T-helper 2 cell (primary cell): ENCODE measurements around the gene ACAP2.

Source experiments
- DNase-seq, 5 experiments: peaks; one replicate each; pipeline versions ENCODE4 v3.0.0 to v3.0.0-alpha.2; 2012 to 2022

Gene ACAP2

DNA sequence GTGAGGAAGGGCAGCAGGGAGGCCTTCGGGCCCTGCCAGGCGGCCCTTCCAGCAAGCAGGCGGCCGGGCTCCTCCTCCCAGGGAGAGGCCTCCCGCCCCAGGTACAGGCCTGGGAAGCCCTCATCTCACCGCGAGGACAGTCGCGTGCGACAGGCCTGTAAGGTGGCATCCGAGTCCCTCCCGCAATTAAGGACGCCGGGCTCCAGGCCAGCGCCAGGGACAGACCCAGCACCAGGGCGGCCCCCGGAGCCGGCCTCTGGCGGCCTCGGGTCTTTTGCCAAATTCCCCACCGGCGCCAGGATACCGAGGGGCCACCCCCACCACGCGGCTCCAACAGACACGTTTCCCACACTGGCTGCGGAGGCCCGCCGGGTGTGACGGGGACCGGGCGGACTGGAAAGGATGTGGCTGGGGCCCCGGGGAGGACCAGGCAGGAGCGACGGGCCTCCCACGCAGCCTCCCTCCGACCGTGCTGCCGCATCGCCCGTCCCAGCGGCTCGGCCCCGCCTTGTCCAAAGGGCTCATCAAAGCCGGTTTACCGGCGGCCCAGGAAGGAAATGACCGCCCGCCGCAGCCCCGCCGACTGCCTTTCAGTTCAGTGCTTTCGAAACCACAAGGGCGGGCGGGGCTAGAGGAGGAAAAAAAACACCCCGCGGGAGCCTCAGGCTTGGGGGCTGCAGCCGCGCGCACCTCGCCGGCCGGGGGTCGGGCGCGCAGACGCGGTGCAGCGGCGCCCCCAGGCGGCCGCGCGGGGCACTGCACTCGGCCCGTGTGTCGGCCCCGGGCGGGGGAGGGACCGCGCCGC is 183.1 kb downstream of the ACAP2 start:
- DNase-seq: peak; percentile 79 to 97 (median 86)

- peak in 1 of 5 experiments; percentile 34 for DNase-seq
These were observed 183.7 kb downstream of the ACAP2 start for GRCh38 chr3:195259154-195259474.

DNA sequence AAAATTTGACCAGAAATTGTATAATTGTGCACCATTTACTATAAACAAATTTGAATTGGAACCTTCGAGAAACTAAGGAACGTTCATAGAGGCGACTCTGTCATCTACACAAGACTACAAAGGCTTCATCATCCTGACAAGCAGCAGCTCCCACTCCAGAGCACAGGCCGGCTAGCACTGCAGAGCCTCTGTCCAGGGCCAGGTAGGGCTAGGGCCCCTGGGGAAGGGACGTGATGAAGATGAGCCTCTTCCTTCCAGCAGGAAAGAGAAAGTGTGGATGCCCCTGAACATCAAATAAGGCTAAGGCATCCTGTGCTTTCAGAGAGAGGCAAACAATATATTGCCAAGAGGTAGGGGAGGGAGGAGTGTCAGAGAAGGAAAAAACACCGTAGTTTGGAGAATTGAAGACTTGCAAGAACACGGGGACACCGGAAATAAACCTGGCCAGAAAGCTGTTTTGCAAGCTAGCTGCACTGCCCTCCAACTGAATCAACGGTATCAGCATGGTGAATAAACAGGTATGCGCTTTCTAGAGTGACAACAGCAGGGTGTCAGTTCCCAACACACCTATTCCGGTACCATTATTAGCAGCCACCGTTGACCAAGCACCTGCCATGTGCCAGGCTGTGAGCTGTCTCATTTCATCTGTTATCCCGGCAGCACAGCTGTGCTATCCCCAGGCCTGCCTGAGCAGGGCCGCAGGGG is 184.2 kb downstream of the ACAP2 start:
- peak in 1 of 5 experiments; percentile 35 for DNase-seq

DNA sequence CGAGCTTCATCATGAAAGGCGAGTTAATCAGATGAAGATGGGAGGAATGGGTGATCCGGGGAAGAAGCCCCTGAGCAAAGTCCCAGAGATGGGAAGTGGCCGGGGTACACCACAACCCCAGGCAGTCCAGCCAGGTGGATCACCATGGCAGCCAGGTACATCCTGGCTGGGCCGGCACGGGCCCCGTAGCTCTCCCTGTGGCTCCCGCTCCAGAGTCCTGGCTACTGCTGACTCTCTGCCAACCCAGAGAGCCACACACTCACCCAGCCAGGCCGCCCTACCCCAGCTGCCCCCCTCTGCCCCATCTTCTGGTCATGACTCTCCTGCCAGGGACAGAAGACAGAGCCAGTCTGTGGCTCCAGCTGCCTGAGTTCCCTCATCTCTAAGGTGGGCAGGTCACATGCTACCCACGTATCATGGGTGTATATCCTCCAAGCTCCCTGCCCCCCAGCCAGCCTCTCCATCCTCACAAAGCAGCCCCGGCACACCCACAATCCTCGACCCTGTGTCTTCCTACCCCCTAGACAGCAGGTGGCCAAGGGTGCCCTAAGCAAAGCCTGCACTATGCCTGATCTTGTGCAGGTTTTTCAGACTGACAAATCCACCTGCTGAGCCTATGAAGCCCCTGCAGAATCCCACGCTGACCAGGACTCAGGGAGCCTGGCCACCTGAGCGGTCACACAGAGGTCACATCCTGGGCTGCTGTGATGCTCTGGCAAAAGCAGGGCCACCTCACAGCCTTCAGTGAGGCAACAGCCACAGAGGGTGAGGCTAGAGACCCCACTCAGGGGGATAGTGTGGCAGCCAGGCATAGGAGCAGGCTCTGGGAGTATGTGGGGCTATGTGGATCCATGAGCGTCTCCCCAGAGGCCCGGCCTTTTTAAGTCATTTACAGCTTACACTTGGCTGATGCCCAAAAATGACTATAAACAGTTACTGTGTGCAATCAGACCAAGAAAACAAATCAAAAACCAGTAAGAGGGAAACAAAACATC is 185.1 kb downstream of the ACAP2 start:
- no peak for DNase-seq

GRCh38 chr3:195256639-195257453 is 186.0 kb downstream of the ACAP2 start:
- no peak for DNase-seq

DNA sequence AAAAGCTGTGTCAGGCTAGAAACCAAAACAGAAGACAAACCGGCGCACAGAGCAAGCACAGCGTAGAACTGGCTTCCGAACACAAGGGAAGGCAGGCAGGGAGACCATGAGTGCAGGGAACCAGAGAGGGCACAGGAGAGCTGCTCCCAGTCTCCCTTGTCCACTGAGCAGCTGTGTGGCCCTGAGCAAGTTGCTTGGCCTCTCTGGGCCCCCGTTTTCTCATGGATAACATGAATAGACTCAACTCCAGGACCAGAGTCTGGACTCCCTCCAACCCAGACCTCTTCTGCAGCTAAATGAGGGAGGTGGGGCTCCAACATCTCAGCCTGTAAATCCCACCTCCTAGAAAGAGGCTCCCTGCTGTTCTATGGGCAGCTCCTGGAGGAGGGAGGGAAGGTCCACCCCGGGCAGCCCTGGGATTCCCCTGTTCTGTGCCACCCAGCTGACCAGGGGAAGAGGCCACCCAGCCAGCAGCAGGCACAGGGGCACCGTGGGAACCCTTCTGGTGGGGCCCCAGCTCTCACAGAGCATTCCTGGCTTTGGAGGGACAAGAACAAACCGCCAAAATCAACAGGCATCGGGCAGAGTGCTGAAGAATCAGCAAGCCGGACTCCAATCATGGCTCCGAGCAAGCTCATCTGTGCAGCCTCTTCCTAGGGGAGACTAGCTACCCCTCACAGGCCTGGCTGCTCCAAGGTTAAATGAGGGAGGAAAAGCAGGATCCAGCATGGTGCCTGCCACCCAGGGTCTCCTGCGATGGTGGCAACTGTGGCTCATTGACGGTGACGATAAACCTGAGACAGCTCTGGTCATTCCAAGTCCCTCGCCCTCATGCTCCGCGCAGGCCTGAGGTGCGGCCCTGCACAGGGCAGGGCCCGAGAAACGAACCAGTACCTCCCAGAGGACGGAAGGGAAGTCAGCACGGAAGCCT is 187.0 kb downstream of the ACAP2 start:
- DNase-seq: no peak

DNA sequence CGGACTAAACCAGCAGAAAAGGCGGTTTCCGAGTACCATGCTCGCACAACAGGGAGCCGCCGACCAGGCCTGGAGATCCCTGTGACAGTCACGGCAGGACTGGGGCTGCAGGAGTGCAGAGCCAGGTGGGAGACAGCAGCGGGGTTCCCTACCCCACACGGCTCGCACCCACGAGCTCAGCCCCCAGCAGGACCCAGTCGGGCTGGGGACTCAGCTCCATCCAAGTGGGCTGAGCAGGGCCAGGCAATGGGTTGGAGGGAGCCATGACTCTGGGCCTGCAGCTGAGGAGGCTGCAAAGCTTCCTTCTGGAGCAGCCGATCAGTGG is 187.7 kb downstream of the ACAP2 start:
- DNase-seq: no peak

DNA sequence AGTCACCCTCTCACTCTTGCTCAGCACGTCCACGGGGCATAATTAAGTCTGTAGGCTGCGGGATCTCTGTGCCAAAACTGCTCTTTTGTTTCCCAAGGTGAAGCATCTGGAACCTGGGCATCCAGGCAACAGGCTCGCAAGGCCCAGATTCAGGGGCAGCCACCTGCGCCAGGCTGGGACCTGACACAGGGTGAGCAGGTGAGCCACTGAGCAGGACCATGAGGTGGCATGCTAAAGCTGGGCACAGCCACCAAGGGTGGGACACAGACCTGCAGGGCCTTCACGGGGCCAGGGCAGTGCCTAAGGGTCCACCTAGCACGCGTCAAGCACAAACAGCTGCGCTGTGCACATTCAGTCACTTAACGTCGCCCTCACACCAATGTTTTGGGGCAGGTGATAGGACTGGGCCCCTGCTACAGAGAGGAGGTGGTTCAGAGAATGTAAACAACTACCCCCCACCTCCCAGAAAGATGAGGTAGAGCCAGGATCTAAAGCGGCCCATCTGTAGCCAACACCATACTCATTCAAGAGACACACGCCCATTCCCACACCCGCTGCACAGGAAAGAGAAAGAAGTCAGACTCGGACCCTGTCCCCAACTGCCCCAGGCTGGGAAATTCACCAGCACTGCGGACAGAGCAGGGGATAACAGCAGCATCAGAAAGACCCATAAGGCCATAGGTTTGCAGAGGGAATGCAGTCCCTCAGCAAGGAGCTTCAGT is 188.2 kb downstream of the ACAP2 start:
- no peak for DNase-seq

DNA sequence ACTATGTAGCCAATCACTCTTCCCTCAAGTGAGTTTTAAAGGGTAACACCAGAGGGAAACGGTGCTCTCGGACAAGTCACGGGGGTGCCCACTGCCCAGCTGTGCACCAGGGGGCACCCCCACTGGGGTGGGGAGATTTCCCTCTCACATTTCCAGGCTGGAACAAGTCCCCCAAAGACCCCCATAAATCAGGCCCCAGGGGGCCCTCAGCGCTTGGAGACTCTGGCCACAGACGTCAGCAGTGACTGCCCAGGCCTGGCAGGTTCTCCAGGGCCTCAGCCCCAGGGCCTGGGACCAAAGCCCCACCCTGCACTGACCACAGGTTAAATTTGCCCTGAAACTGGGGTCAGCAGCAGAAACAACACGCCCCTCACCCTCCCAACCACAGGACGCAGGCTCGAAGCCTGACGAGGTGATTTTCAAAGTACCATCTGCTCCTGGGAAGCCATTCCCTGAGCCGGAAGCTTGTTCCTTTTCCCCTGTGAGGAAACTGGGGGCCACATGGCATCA is 188.8 kb downstream of the ACAP2 start:
- no peak for DNase-seq

DNA sequence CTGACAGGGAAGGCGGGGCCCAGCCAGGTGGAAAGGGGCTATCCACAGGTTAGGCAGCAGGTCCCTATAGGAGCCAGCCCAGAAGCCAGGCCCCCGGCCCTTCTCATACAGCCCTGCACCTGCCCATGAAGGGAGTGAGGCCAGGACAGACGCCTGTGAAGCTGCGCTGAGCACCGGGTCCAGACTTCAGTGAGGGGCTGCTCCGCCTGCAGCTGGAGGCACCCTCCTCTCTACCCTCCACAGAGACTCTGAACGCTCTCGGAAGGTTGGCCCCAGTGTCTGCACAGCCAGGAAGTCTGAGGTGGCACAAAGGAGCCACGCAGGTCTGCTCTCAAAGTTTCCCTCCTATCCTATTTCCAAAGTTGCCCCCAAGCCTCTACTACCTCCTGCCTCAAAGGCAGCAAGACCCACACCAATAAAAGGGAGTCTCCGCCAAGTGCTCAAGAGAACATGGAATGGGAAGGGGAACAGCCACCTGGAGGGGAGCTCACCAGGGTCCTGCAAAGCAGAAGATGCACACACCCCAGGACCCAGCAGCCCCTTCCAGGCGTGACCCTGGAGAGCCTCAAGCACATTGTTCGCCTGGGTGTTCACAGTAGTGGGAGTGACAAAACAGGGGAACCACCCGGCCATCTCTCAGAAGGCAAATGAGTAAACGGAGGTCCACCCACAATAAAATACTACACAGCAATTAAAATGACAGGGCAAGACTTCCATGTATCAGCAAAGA is 191.3 kb downstream of the ACAP2 start:
- DNase-seq: peak in 1 of 5 experiments; percentile 38

DNA sequence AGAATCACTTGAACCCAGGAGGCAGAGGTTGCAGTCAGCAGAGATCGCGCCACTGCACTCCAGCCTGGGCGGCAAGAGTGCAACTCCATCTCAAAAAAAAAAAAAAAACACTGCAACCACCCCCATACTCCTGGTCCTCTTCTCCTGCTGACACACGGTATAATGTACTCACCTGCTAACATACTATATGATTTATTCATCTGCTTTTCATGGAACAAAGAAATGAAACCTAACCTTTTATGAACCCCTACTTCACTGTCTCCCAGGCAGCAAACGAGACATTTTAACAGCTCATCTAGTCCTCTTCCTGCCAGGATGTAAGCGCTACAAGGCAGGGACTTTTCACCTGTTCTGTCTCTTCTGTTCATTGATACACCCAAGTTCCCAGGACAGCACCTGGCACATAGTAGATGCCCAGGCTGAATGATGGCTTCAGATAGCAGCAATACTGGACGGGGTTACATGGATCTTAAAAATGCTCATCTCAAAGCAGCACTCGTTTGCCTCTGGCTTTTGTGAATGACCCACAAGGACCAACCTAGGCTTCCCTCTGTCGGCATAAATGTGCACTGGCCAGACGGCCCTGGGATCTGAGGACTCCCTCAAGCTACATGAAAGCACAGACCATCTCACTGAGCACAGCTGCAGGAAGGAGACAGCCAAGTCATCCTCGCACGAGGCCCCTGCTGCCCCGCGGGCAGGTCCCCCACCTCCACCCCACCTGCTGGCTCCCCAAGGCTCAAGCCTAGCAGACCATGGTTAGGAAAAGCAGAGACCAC is 192.2 kb downstream of the ACAP2 start:
- DNase-seq: no peak

GRCh38 chr3:195249858-195250464 is 192.9 kb downstream of the ACAP2 start:
- DNase-seq: no peak

DNA sequence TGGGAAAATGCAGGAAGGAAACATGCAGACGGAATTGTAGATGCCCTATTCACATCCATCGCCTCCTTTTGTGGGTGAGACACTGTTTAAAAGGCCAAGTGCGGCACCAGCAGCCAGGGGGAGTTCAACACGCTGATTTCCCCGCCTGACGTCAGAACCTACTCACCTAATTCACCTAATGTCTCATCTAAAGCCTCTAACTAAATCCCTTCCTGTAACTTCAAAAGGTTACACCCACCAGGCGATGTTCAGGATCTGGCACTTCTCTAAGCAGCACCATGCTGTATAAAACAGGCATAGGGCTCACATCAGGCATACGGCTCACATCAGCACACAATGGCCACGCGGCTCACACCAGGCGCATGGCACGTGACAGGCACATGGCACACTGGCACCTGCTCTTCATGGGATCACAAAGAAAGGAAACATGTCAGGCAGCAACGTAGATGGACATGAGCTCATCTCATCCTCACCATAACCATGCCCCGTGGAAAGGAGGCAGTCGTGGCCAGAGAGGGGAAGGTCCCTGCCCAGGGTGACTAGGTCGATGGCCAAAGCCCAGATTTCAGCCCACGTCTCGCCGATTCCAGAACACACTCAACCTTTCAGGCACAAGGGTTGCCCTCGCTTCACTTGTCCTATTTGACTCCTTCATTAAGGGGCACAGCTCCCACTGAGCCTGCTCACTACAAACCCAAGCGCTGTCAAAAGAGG is 193.6 kb downstream of the ACAP2 start:
- no peak for DNase-seq

DNA sequence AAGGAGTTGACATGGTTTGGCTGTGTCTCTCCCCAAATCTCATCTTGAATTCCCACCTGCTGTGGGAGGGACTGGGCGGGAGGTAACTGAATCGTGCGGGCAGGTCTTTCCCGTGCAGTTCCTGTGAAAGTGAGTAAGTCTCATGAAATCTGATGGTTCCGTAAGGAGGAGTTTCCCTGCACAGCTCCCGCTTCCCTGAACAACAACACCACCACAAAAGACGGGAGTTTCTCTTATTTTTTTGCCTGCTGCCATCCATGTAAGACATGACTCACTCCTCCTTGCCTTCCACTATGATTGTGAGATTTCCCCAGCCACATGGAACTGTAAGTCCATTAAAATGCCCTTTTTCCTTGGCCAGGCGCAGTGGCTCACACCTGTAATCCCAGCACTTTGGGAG is 194.5 kb downstream of the ACAP2 start:
- no peak for DNase-seq

- DNase-seq: peak in 1 of 5 experiments; percentile 46
These were observed 195.0 kb downstream of the ACAP2 start for GRCh38 chr3:195247863-195248189.

DNA sequence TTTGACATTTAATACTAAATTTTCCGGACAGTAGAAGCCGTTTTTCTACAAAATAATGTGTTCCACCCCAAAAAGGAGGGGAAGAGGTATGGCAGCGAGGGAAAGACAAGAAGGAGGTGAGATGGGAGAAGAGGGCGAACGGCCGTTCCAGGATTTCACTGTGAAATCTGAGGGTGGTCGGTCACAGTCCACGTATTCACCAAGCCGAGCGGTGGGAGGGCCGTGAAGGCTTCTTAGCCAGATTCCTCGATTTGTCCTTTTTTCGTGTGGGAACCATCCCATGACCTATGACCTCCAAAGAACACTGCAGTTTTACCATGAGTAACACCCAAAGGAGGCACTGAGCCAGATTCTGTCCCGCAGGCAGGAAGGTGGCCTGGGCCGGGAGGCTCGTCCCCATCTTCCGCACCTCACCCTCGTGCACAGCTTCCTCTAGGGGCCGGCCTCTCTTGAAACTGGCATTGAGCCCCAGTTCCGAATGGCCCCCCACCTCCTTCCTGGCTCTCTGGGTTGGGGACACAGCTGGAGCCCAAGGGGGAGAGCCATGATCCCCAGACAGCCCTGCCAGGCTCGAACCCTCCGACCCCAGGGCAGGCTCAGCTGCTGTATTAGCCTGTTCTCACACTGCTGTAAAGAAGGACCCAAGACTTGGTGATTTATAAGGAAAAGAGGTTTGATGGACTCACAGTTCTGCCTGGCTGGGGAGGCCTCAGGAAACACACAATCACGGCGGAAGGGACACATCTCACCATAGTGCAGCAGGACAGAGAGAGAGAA is 195.5 kb downstream of the ACAP2 start:
- DNase-seq: no peak

- DNase-seq: no peak
These were observed 196.2 kb downstream of the ACAP2 start for GRCh38 chr3:195246581-195246995.
